HG03064 (cell line): Measurements from ENCODE around the gene GABARAPL2.
A peak's percentile ranks its signal among the peaks of the same experiment; 100 is the strongest.
"Not testable (repeated sequence)": the region's sequence is repeated elsewhere in the genome, so short reads cannot be mapped to it uniquely, and the experiment has no call there.

Experiments used
- ATAC-seq: cut with Tn5 transposase; IDR thresholded peaks from one replicate; pipeline ENCODE4 v1.9.1; 2021; ENCODE audit warnings: low read depth; ENCODE audit not compliant: unreplicated experiment

The GABARAPL2 gene

DNA sequence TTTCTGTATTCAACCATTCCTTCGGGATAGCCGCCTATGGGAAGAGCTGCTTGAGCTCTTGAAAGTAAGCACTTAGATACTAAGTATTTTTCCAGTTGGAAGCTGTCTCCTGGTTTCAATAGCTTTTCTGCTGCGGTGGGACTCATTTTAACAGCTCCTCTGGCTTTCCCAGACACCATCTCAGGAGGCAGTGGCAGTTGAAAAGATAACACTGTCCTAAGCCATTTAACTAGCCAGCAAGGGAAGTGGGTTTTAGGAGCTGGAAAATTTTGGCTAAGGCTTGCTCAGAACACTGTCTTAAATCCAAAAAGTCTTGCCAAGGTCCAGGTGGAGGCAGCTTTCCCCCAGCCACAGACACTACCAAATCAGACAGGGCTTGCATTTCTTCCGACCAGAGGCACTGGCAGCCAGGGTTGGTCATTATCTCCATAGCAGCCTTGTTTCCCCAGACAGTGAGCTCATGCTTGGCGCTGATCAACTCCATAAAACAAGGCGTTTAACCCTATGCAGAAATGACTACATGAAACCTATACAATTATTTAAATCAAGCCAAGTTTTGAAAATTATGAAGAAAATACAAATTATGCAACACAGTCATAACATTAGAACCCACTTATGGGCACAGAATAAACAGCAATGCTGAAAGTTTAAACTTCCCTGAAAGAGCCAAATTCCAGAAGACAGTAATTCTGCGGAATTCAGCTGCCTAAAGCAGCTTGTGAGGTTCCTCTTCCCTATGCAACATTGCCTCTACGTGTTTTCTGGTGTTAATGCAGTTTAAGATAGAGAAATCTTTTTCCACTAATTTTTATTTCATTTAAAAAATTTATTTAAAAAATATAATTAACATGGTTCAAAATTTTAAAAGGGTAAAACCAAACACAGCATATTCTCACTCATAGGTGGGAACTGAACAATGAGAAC lies 25.0 kb downstream of the GABARAPL2 start:
- no peak for ATAC-seq

DNA sequence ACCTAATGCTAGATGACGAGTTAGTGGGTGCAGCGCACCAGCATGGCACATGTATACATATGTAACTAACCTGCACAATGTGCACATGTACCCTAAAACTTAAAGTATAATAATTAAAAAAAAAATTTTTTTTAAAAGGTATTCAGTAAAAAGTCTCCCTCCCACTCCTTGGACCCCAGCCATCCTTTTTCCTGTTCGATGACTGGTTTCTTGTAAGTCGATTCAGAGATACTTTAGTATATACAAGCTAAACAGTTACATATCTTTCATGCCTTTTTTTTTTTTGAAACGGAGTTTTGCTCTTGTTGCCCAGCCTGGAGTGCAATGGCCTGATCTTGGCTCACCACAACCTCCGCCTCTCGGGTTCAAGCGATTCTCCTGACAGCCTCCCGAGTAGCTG lies 25.7 kb downstream of the GABARAPL2 start:
- ATAC-seq: not testable (repeated sequence)

DNA sequence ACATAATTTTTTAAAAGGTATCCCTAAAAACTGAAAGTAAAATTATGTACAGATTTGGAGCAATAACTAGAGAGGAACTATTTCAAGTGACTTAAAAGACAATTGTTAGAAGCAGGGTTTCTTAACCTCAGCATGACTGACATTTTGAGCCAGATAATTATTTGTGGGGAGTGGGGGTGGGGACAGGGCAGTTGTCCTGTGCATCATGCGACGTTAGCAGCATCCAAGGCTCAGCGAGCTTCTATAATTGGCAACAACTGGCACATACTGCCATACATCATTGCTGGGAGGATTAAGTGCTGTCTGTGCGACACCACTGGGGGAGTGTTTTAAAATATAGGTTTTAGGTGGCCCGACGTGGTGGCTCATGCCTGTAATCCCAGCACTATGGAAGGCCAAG lies 27.1 kb downstream of the GABARAPL2 start:
- no peak for ATAC-seq

DNA sequence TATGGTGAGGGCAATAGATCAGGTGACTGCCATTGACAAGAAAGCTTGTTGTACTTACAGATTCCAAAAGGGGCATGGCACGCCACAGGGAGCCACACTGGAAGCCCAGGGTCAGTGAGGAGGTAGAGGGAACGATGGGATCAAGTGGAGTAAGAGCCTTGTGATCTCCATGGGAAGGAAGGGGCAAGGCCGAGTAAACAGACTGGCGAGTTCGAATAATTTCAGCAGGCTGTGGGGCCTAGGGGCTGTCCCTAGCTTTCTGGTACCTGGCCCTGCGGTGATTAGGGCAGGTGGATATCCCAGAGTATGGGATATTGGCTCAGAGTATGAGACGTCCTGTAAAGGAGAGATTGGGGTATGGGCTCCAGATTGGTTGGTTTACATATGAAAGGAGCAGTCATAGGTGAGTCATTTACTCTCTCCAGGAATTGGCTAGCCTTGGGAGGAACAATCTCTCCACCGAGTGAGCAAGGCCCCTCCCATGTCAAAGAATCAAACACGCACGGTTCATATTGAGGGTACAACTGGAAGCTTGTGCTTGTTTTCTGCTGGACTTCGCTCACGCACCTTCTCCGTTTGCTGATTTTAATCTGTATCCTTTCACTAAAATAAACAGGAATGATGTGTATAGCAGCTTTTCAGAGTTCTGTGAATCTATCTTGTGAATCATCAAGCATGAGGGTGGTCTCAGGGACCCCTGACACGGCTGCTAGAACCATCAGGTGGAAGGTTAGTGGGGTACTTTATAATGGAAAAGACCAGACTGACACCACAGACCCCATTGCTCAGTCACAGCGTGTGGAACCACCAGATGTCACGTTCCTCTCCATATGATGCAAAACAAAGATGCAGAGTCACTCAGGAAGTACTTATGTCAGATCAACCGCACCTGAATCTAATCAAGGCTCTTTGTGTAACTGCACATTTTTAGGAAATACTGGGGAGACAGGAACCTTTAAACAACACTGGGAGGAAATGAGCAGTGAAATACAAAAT lies 27.9 kb downstream of the GABARAPL2 start:
- no peak for ATAC-seq

DNA sequence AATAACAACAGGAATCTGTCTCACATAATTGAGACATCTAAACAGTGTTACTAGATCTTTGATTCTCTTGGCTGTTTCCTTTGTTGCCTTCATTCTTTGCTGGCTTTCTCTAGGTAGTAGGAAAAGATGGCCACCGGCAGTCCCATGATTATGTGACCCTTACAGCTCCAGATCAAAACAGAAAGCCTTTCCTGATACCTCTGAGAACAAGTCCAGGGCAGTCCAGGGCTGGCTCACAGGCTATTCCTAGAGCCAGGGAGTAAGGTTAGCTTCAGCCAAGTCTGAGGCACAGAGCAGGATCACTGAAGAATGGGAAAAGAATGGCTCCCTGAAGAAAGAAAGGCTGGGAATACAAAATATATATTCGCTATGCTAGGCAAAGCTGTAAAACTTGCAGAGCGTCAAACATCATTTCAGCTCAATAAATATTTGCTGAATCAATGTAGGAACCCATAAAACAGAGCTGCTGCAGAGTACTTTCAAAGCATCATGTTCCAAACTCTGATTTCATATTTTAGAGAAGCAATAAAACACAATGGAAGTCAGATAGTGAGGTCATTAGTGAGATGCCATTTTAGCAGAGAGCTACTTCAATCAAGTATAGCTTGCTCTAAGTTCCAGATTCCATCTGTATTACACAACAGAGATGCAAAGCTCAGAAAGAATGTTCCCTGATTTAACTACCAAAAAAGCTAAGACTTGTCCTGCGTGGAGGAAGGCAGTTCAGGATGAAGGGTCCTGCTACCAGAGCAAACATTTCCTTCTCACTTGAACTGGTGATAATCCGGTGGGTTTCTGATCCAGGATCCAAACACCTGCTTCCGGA lies 33.5 kb downstream of the GABARAPL2 start:
- ATAC-seq: no peak

DNA sequence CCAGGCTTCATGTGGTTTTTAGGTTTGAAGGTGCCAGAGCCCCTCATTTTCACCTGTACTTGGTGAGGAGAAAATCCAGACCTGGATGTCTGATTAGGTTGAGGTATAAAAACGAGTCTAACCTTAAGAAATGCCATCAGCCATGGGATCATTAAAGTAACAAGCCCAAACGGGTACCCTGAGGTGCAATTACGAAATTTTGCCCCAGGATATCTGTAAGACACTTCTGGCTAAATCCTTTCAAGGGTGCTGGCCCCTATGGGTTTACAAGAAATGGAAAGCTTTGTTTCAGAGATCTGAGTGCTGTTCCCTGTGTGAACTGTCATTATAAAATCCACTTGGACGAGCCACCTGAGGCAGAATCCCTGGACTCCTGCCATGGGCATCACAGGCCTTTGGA lies 37.1 kb downstream of the GABARAPL2 start:
- ATAC-seq: no peak

DNA sequence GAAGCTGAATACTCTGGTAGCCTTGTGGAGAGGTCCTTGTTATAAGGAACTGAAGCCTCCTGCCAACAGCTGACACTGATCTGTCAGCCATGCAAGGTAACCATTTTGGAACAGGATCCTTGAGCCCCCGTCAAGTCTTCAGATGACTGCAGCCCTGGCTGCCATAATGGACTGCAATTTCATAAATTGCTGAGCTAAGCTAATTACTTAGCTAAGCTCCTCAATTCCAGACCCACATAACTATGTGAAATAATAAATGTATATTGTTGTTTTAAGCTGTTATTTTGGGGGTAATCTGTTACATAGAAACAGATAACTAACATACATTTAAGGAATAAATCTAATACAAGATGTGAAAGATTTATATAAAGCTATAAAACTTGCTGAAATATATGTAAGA lies 40.3 kb downstream of the GABARAPL2 start:
- ATAC-seq: no peak

DNA sequence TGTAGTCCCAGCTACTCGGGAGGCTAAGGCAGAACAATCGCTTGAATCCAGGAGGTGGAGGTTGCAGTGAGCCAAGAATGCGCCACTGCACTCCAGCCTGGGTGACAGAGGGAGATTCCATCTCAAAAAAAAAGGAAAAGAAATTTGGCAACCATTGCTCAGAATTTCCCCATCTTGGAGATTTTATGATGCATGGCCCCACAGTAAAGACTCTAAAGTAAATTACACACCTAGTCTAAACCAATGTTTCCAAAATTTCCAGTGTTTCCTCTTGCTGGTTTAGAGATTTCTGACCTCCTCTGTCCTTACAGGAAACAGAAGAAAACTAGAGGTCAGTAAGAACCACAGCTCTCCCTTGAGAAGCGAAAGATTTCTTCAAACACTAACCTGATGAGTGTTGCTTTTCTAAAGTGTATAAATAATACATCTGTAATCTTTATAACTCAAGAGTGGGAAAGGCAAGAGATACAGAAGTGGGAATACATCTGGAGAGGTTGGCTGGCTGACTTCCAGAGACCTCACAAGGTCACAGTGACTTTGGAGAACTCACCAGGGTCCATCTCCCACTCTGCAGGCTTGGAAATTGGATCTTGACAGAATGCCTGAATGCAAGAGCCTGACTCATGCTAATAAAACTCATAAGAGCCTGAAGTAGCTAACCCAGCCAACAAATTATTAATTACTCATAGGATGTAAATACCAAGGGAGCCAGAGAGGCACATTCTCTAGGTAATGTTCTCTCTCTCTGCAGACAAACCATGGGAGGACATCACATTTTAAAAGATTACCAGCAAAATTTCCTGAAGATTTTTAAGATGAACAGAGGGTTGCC lies 48.1 kb downstream of the GABARAPL2 start:
- ATAC-seq: no peak

DNA sequence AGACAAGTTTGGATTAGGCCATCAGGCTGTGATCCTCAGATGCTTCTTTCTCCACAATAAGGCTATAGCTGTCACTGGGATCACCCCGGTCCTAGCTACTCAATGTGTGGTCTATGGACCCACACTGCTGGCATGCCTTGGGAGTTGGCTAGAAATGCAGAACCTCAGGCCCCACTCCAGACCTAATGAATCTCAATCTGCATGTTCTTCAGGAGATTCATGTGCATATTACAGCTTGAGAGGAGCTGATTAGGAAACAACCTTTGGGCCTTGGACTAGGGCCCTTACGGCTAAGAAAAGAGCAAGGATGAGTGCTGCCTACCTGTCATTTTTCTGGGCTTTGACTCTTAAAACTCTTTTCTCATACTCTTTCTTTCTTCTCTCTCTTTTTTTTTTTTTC lies 49.4 kb downstream of the GABARAPL2 start:
- ATAC-seq: no peak

DNA sequence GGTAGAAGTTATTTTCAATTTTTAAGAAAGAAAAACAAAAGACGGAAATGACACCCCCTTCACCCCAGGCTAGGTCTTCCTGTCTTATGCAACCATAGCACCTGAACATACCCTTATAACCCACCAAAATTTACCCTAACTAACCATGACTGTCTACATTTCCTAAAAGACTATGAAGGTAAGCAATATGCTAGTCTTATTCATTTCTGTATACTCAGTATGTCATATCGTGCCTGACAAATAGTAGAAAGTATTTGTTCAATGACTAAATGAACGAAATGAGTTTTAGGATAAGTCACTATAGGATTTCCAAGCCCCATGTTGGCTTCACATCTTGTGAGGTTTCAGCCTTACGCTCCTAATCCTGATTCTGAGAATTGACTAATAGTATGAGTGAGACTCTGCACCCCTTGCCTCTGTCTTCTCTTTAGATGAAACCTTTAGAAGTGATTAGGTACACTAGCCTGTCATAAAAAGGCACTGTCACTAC lies 50.4 kb downstream of the GABARAPL2 start:
- ATAC-seq: no peak

DNA sequence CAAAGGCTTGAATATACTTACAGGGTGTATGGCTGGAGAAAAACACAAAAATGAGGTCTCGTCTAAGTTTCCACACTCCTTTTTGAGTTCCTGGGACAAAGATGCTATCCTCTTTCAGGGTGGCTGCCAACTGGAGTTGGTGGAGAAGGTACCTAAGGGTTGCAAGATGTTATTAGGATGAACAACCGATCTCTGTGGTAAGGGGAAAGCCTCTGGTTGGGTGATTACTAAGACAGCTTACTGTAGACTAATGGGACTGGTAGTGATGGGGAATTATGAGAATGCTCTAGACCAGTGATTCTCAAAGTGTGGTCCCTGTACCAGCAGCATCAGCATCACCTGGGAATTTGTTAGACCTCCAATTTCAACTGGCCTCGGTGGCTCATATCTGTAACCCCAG lies 50.9 kb downstream of the GABARAPL2 start:
- no peak for ATAC-seq

DNA sequence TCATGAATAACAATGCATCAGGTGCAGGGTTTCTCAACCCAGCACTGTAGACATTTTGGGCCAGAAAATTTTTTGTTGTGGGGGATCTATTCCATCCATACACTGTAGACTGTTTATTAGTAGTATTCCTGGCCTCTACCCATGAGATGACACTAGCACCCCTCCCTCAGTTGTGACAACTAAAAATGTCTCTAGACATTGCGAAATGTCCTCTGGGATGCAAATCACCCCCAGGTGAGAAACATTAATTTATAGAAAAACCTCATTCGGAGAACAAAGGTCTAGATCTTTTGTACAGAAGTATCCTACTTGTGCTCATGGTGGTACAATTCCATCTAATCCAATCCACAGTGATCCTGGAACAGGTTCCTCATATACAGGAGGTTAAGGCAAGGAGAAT lies 52.6 kb downstream of the GABARAPL2 start:
- no peak for ATAC-seq

DNA sequence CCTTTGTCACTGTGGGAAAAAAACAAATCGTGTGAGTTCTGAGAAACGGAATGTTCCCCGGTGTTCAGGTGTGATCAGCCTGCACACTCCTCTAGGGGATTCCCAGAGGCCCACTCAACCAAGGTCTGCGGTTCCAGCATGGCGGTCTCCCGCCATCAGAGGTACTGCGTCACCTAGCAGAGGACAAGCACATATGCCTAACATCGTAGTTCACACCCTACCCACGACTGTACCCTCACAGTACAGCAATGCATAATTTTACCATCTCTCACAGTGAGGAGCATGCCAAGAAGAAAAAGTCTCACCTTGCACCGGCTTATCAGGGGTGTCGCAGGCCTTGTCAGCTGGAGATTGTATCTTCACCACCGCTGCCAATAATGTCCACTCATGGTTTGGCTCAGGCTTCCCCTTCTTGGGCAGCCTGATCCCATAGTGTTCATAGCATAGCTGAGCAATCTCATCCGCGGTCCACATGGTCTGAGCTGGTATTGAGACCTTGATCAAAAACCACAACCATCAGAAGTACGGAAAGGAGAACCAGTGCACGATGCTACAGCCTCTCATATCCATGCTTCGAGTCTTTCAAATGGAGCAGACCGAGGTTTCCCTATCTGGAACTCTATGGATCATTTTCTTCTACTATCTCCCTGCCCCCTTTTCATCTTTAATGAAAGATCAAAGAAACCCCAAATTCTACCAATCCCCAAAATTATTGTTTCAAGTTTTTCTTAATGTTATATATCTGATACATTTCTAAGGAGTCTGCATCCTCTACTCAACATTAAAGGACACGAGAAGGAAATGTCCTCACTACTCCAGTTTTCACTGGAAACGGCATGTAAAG lies 54.4 kb downstream of the GABARAPL2 start:
- no peak for ATAC-seq

DNA sequence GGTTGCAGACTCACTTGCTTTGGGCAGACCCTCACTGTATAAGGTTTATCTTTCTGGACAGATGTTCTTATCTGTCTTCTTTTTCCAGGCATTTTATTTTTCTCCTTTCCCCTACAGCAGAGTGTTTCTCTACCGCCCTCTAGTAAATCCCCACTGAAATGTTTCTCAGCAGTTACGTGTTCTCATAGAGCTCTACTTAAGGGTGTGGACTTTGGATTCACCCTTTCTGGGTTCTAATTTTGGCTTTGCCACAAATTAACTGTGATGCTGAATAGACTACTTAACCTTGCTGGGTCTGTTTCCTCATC lies 54.9 kb downstream of the GABARAPL2 start:
- ATAC-seq: no peak

DNA sequence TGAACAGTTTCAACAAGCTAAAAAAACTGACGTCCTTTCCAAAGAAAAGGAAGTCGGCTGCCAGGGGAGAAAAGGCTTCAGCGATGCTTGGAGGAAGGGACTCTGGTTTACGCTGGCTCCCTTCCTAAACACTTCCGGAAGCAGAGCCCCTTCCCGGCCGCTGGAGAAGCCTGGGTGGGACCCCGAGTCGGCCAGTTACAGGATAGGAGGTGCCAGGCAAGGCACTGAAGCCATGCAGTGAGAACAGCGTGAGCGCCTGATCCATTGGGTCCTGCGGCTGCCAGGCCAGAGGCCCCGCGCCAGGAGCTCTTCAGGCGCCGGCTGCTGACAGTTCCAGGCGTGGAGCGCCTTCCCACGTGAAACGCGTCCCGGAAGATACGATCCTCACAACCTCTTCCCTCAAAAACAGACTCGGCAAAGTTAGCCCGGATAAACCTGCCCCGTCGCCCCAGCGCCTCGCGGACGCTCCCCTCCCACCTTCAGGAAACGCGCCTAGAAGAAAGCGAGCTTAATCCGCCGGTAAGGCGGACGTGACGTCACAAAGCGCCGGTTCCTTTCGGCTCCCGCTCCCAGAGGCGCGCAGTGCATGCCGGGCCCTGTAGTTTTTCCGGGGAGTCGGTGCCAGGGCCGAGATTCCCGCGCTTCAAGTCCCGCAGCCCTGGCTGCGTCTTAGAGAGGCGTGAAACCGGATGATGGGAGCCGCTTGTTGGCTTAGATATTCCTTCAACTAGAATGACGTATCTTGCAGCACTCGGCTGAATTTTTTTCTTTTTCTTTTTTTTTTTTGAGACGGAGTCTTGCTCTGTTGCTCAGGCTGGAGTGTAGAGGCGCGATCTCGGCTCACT lies 56.8 kb downstream of the GABARAPL2 start, which contains the start of gene ADAT1:
Gene ADAT1 (minus strand): TSS at position 521 of the 845 bp plus-strand sequence. CDS start 2,482 bp downstream, outside the sequence.
- ATAC-seq: peak; percentile 88

DNA sequence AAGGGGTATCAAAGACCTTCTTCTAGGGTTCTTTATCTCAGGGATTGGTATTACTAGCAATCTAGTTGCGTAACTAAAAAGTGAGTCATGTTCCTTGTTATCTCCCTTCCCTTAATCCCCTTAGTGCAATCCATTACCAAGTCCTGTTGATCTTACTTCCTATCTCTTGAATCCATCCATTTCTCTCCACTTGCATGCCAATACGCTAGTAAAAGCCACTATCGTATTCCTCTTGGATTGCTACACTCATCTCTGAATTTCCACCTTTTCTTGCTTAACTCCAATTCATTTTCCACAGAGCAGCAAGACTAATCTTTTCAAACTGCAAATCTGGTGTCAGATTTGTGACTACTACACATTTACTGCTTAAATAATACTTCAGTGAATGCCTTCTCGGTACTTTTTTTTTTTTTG lies 58.7 kb downstream of the GABARAPL2 start:
- ATAC-seq: no peak

DNA sequence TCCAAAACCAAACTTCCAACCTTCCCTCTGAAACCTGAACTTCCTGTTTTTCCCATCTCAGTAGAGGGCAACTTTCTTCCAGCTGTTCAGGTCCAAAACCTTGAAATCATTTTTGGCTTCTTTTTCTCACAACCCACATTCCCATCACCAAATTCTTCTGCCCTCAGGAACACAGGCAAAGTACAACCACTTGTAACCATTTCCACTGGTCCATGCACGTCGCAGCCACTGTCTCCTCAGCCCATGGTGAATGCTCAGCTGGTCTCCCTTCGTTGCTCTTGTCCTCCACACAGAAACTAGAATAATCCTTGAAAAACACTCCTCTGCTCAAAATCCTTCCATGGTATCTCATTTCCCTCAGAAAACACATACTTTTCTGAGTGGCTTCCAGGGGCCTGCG lies 60.6 kb downstream of the GABARAPL2 start:
- ATAC-seq: no peak
